Keratinocyte (primary cell): ENCODE results near the gene GM2A.

Experiments used
- CTCF ChIP-seq, 3 experiments: IDR thresholded peaks in 1 of 3; conservative IDR thresholded peaks in 1 of 3; optimal IDR thresholded peaks in 1 of 3; 2 replicates in 2 of 3; 3 replicates in 1 of 3; pipeline versions ENCODE3 to v1.5.1; 2011; ENCODE audit warnings: low read length in 3 of 3, mild to moderate bottlenecking in 3 of 3, moderate library complexity in 2 of 3, control low read depth in 1 of 3, inconsistent platforms in 1 of 3; ENCODE audit not compliant: insufficient read depth in 2 of 3; ENCODE audit errors: extremely low read depth in 1 of 3
- EZH2 ChIP-seq: IDR thresholded peaks from one replicate; pipeline ENCODE4 v1.6.1; 2012; ENCODE audit warnings: inconsistent platforms, mild to moderate bottlenecking, low read length, moderate library complexity

DNA sequence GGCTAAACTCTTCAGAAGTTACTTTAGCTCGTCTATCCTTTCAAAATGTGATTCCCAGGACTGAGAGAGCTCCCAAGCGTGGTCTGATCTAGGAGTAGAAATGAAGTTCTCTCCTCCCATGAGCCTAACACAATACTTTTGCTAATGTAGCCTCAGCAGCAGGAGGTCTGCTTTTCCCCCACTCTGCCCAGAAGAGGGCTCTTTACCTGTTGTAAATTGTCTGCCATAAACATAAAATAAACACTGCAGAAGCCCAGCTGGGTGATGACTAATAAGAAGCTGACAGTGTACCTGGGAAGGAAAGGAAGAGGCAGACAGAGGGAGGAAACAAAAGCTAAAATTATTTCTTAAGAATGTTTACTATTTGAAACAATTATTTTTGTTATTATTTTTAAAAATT is 35.2 kb downstream of the GM2A start:
- TF ChIP-seq CTCF (optimal IDR thresholded peaks at IDR 0.05 in 1 of 3, IDR thresholded peaks at IDR 0.05 in 1 of 3, conservative IDR thresholded peaks at IDR 0.05 in 1 of 3; ENCODE audit: extremely low read depth in 1 of 3, insufficient read depth in 2 of 3, low read length in 3 of 3) (peak in 2 of 3 experiments; percentile 32 to 52), EZH2 (no peak)
